Ovary (tissue), 9 donors: Measurements from ENCODE around the gene SLC16A12. TPM values are rescaled to one million over a fixed set of nuclear protein-coding genes. Genes with fewer than 3 reads are reported as not detected.

ENCODE experiments used
- DNase-seq, 5 donors: peaks; one replicate each; pipeline ENCODE4 v3.0.0-alpha.2; 2019 to 2020
- H3K27ac ChIP-seq, 2 donors: fragments of 200-600 bp; one replicate each; pipeline versions ENCODE4 v1.5.1 to v1.8.0; 2019 to 2022
- H3K27me3 ChIP-seq: fragments of 200-600 bp; one replicate; pipeline ENCODE4 v1.8.0; 2022
- H3K36me3 ChIP-seq: fragments of 200-600 bp; sonication (generic); one replicate; pipeline ENCODE4 v1.5.1; 2019
- H3K4me1 ChIP-seq: one replicate; pipeline ENCODE4 v1.8.1; 2013; ENCODE audit warnings: mild to moderate bottlenecking, moderate library complexity; ENCODE audit not compliant: insufficient read depth
- H3K4me3 ChIP-seq: fragments of 200-600 bp; sonication (generic); one replicate; pipeline ENCODE4 v1.5.1; 2017
- H3K9me3 ChIP-seq, 2 donors: fragments of 200-600 bp in 1 of 2; sonication (generic) in 1 of 2; one replicate each; pipeline versions ENCODE4 v1.5.1 to v1.8.1; 2013 to 2019; ENCODE audit warnings: mild to moderate bottlenecking in 1 of 2, moderate library complexity in 1 of 2
- EP300 ChIP-seq: sonication (generic); formaldehyde crosslinking; IDR thresholded peaks from one replicate; pipeline ENCODE4 v1.6.1; 2017; ENCODE audit warnings: antibody characterized with exemption
- POLR2A ChIP-seq: fragments of 450-650 bp; IDR thresholded peaks from one replicate; pipeline ENCODE4 v1.6.1; 2017; ENCODE audit warnings: antibody characterized with exemption, mild to moderate bottlenecking, moderate library complexity
- WGBS, 3 donors: extraction: QIAGEN DNeasy Blood & Tissue Kit in 1 of 3; methylation state at CpG; one replicate each; pipeline versions ENCODE4 v1.1.5 to v1.1.7; 2013 to 2017; 5-methylcytosine and 5-hydroxymethylcytosine counted together
- intact Hi-C, 4 donors: fragments of 100-400 bp; cut with DNase I; formaldehyde crosslinking; loops; one replicate each; pipeline versions ENCODE4 v1.11.0 to v1.15.1; 2022 to 2023
- polyA plus RNA-seq, 2 donors: library from polyadenylated mRNA; stranded (reverse); fragments of 200-250 nt in 1 of 2; fragments of 350-450 nt in 1 of 2; fragmentation: Illumina TruSeq in 1 of 2; extraction: RNeasy Lipid Tissue Mini Kit (QIAGEN cat#74804) in 1 of 2; gene quantifications; one replicate each; pipeline ENCODE4 v1.2.3, GENCODE V29; 2013 to 2014
- total RNA-seq, 7 donors: library from RNA; depleted of rRNA in 2 of 7; stranded (reverse); fragments of >200 nt in 2 of 7; fragmentation: NEBNext Ultra II Directional in 3 of 7; extraction: Animal tissue kit (Norgen Biotek cat#: 25700) in 3 of 7; gene quantifications; one replicate each; pipeline versions ENCODE4 v1.1.0 to v1.2.4, GENCODE V29; 2016 to 2023
- TF ChIP-seq, protein P1 (sequence below), 3 donors: fragments of 450-650 bp in 2 of 3; fragments of 200-600 bp in 1 of 3; IDR thresholded peaks; one replicate each; pipeline versions ENCODE4 v1.5.1 to v1.8.0; 2016 to 2022; ENCODE audit warnings: antibody characterized with exemption in 3 of 3, mild to moderate bottlenecking in 1 of 3
- donor health status: DM: no; HTN: no; CAD: no; lungs with moderate emphysema.
- donor health status: DM: no; HTN: no; CAD: no.
- donor health status: Bipolar disorder and iron deficiency.
- donor health status: DM: yes; HTN: yes; CAD: no.
- donor health status: DM: no; HTN: no; CAD: no.
- donor health status: DM: yes; HTN: yes; CAD: no.

Gene SLC16A12
- total and polyA plus RNA-seq, 9 donors, result 0.05 to 4.7 (median 1.1) TPM

DNA sequence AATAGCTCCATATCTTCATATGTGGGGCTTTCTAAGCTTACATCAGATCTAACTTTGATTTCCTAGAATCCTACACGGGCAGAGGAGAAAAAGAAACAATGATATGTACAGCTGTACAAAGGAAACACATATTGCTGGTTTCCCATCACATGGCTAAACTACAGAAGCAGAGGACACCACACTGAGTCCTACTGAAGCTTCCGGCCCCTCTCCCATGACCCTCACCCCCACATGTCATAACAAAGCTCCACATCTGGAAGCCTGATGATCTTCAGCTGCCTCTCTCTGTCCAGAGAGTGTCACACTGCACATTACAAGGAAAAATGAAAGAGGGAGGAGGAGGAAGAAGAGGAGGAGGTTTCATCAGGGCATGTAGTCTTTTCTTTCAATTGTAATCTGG lies 14.0 kb downstream of the SLC16A12 start:
- DNase-seq, result no peak
- H3K4me3 ChIP-seq, result no peak overlapping the region

DNA sequence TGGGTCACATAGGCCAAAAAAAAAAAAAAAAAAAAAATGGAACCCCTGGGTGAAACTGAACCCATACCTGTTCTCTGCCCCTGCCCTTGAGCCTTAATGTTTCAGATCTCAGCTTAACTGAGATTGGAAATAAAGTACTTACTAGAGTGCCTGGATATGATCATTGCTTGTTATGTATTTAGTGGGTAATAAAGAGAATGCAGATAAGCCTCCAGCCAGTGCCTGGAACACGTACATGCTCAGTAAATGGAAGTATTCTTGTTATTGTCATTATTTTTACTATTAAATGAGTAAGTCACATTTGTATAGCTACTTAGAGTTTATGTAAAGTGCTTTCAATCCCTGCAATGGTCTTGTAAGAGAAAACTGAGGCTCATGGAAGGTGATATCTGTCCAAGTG lies 14.7 kb downstream of the SLC16A12 start:
- Histone ChIP-seq H3K36me3 (no peaks in the 10 kb centered on the region), H3K9me3 (no peaks in the 10 kb centered on the region), H3K27me3 (no peaks in the 10 kb centered on the region), H3K4me1 (peaks cover 3% of the 10 kb centered on the region), H3K4me3 (no peak overlapping the region), H3K27ac (no peak overlapping the region)
- no peak for DNase-seq
- TF ChIP-seq, protein P1, sequence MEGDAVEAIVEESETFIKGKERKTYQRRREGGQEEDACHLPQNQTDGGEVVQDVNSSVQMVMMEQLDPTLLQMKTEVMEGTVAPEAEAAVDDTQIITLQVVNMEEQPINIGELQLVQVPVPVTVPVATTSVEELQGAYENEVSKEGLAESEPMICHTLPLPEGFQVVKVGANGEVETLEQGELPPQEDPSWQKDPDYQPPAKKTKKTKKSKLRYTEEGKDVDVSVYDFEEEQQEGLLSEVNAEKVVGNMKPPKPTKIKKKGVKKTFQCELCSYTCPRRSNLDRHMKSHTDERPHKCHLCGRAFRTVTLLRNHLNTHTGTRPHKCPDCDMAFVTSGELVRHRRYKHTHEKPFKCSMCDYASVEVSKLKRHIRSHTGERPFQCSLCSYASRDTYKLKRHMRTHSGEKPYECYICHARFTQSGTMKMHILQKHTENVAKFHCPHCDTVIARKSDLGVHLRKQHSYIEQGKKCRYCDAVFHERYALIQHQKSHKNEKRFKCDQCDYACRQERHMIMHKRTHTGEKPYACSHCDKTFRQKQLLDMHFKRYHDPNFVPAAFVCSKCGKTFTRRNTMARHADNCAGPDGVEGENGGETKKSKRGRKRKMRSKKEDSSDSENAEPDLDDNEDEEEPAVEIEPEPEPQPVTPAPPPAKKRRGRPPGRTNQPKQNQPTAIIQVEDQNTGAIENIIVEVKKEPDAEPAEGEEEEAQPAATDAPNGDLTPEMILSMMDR (IDR thresholded peaks at IDR 0.05), result no peak
- TF ChIP-seq POLR2A (no peak), EP300 (no peak)
- WGBS, 3 donors, result 62 to 79% (median 77%) methylated on average over 1 of the region's 1 CpG
- intact Hi-C loops, result no loop called here

More for the DNA sequence above, 14.0 kb downstream of the SLC16A12 start:
- Histone ChIP-seq H3K27me3 (no peaks in the 10 kb centered on the region), H3K36me3 (no peaks in the 10 kb centered on the region), H3K9me3 (no peaks in the 10 kb centered on the region), H3K27ac (no peak overlapping the region), H3K4me1 (no peaks in the 10 kb centered on the region)
- TF ChIP-seq EP300 (no peak), POLR2A (no peak)
- TF ChIP-seq, protein P1 (IDR thresholded peaks at IDR 0.05), result no peak
- intact Hi-C loops, result no loop called here
- 10 to 19% (median 18%) methylated on average over 2 of the region's 2 CpGs for WGBS, 3 donors

DNA sequence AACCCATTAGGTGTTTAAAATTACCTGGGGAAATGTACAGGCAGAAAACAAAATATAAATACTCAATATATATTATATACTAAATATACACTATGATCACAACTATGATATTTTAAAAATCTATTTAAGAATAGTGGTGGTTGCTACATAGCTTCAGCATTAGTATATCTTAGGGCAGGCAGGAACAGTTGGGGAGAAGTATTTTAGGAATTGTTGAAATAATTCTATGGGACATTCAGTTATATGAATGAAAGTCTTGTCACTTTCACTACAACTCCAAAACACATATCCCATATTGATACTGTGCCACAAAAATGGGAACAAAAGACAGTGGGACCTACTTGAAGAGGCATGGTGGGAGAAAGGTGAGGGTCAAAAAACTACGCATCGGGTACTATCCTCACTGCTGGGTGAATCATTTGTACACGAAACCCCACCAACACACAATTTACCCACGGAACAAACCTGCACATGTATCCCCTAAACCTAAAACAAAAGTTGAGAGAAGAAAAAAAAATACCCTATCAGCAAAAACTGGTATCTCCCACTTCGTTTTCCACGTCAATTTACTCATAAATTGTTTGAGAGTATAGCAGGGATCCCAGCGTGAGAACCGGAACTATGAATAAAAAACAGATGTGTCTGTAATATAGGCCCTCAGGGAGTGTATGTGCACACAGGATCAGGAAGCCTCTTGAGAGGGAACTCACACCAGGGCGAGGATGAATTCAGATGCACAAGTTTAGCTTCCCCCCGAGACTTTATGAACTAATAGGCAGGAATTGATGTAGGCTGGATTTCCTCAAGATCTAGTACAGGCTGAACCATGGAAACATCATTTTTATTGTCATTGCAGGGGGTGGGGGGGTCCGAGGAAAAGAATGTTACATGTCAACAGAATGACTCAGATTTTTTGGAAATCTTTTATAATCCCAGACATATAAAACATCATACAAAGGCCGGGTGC lies 16.2 kb downstream of the SLC16A12 start:
- no peak for TF ChIP-seq EP300
- no peak for TF ChIP-seq POLR2A
- TF ChIP-seq, protein P1 (IDR thresholded peaks at IDR 0.05), result no peak
- peaks cover 5% of the 10 kb centered on the region for H3K4me1 ChIP-seq
- H3K36me3 ChIP-seq, result no peaks in the 10 kb centered on the region
- no peak overlapping the region for H3K27ac ChIP-seq
- WGBS, 3 donors, result 65 to 80% (median 74%) methylated on average over 12 of the region's 12 CpGs
- H3K4me3 ChIP-seq, result no peak overlapping the region
- intact Hi-C loops, result no loop called here
- H3K27me3 ChIP-seq, result no peaks in the 10 kb centered on the region
- DNase-seq, result peak in 1 of 5 donors; percentile 27
- no peaks in the 10 kb centered on the region for H3K9me3 ChIP-seq

- Histone ChIP-seq H3K4me3 (no peak overlapping the region), H3K27me3 (no peaks in the 10 kb centered on the region), H3K27ac (no peak overlapping the region), H3K9me3 (no peaks in the 10 kb centered on the region), H3K4me1 (peaks cover 5% of the 10 kb centered on the region), H3K36me3 (no peaks in the 10 kb centered on the region)
- DNase-seq, result no peak
- intact Hi-C loops, result no loop called here
- no peak for TF ChIP-seq POLR2A
- no peak for TF ChIP-seq EP300
- TF ChIP-seq, protein P1 (IDR thresholded peaks at IDR 0.05), result peak in 1 of 3 donors; percentile 8
- 79 to 92% (median 82%) methylated on average over 3 of the region's 3 CpGs for WGBS, 3 donors
These were observed 17.3 kb downstream of the SLC16A12 start for GRCh38 chr10:89518108-89518507.
